CD4-positive, alpha-beta T cell treated with Interleukin-1 beta for 1 hour (primary cell): Measurements from ENCODE around the gene GOLGA2.

Source experiments
- DNase-seq, 2 donors: peaks; one replicate each; pipeline ENCODE4 v3.0.0-alpha.2; 2020 to 2022

GOLGA2 gene

DNA sequence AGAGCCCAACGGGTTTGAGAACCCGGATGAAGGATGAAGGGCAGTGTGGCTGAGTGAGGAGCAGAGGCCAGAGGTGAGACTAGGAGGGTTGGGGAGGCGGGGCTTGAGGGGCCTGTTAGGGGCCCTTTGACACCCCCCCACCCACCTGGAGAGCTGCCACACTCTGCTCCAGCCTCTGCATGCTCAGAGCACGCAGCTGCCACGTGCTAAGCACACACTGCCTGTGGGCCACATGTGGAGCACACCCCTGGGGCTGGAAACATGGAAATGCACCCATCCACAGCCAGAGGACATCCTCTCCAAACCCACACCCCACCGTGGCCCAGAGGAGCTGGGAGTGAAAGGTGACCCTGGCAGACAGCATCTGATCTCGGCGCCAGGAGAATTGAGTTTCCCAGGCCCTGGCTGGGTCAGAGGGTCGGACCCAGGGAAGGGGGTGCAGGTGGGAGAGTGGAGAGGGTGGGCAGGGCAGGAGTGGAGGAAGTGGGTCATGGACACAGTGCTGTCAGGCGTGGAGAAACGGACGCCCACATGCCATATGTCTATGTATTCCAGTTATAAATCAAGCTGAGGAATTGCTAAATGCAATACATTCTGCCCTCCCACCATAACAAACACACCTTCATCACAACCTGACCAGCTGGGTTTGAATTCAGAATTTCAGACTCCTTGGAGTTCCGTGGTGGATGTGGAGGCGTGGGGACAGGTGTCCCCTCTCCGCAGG, 66.7 kb downstream of the GOLGA2 start:
- no peak for DNase-seq

DNA sequence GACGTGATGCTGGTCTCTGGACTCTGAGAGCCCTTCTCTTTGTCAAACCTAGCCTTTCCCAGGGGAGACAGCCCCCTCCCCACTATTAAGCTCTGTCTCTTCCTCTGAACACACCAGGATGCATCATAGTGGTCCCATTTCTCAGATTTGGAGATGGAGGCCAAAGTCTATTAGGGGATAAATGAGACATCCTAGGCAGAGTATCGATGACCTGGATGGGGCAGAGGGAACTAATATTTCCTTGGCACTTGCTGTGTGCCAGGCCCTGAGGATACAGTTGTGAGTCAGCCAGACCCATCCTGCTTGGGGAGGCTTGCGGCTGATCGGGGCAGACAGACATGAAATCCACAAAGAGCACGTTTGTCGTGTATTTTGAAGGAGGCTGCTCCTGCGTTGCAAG, 67.4 kb downstream of the GOLGA2 start:
- no peak for DNase-seq

DNA sequence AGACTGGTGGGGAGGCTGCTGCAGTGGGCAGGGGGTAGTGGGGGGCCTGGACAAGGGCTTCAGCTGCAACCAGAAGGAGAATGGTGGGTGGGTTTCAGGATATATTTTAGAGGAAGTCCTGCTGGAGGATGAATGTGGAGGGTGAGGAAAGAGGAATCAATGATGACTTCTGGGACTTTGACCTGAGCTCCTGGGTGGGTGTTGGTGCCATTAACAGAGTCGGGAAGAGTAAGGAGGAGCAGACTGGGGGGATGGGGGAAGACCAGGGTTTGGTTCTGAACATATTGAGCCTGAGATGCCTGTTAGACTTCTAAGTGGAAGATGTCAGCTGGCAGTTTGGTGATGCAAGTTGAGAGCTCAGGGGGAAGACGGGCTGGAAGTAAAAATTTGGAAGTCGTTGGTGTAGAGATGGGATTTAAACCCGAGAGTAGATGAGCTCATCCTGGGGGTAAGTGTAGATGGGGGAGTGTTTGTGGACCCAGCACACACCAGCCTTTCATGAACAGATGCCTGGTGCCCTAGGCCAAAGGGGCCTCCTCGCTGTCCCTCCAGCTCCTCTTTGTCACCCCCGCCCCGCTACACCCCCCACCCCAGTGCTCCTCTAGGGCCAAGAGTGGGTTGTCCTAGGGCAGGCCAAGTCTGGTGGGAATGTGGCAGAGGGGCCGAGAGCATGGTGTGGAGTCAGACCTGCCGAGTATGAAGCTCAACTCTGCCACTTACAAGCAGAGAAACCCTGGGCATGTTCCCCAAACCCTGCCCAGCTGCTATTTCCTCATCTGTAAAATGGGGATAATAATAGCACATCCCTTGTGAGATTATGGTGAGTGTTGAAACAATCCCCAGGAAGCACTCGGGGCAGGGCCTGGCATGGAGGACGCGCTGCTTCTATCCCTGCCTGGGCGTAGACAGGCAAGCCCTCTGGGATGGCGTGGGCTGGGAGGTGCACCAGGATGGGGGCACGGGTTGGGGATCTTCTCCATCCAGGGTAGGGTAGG, 68.6 kb downstream of the GOLGA2 start:
- DNase-seq, result no peak

DNA sequence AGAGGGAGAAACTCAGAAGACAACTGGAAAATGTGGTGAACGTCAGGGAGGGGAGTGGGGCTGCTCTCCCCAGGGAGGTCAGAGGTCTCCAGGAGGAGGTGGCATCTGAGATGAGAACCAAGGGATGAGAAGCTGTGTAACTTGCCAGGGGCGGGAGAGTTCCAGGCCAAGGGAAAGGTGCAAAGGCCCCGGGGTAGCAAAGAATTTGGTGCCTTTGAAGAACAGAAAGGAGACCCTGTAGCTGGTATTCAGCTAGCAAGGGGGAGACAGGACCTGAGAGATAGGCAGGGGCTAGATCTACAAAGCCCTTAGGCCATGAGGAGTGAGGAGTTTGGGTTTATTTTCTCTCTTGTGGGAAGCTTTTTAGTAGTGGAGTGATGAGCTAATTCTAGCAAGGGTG, 69.3 kb downstream of the GOLGA2 start:
- DNase-seq, result no peak
